Effector memory CD8-positive, alpha-beta T cell (primary cell): Measurements from ENCODE around the gene B3GALT5.
A peak's percentile ranks its signal among the peaks of the same experiment; 100 is the strongest.
"Not testable (repeated sequence)": the region's sequence is repeated elsewhere in the genome, so short reads cannot be mapped to it uniquely, and the experiment has no call there.

ENCODE experiments used
- ATAC-seq: fragments of 150-1000 bp; cut with Tn5 transposase; replicated peaks from 2 replicates; pipeline ENCODE4 v1.10.0; 2021; ENCODE audit warnings: mild to moderate bottlenecking, moderate library complexity
- DNase-seq, 3 experiments: peaks; one replicate each; pipeline ENCODE4 v3.0.0; 2021
- H3K27ac Mint-ChIP-seq, 2 donors: one replicate each; pipeline ENCODE4 v1.8.0; 2022; ENCODE audit warnings: mild to moderate bottlenecking in 2 of 2, mixed read lengths in 2 of 2, moderate library complexity in 2 of 2
- H3K27me3 Mint-ChIP-seq, 2 donors: one replicate each; pipeline ENCODE4 v1.8.0; 2022; ENCODE audit warnings: mixed read lengths in 2 of 2
- H3K36me3 Mint-ChIP-seq: one replicate; pipeline ENCODE4 v1.8.0; 2022; ENCODE audit warnings: mild to moderate bottlenecking, moderate library complexity, mixed read lengths; ENCODE audit not compliant: insufficient read depth
- H3K4me1 Mint-ChIP-seq, 2 donors: one replicate each; pipeline ENCODE4 v1.8.0; 2022; ENCODE audit warnings: low read depth in 2 of 2, mixed read lengths in 2 of 2
- H3K4me3 Mint-ChIP-seq, 2 donors: one replicate each; pipeline ENCODE4 v1.8.0; 2022; ENCODE audit warnings: mild to moderate bottlenecking in 2 of 2, mixed read lengths in 2 of 2, moderate library complexity in 2 of 2
- H3K9me3 Mint-ChIP-seq, 2 donors: one replicate each; pipeline ENCODE4 v1.8.0; 2022; ENCODE audit warnings: mixed read lengths in 2 of 2
- total RNA-seq, 9 experiments: gene quantifications; one replicate each; lab custom pipeline; 2026; lab: John Stamatoyannopoulos, UW

Gene B3GALT5
- 0 to 0.10 (median 0) reads per million in 9 experiments for total RNA-seq

GRCh38 chr21:39612233-39613040 lies at the start of gene B3GALT5:
Gene B3GALT5 (plus strand): TSS chr21:39612940. CDS start chr21:39660560, 47,620 bp downstream.
- Mint-ChIP-seq H3K27me3 (peaks cover 29 to 66% of the 10 kb centered on the region in 2 donors), H3K4me1 (peaks cover 0 to 3% of the 10 kb centered on the region in 2 donors), H3K9me3 (peaks cover 0 to 2% of the 10 kb centered on the region in 2 donors), H3K4me3 (no peak within 1 kb of the TSS), H3K36me3 (no peaks in the 10 kb centered on the region), H3K27ac (no peak within 1 kb of the TSS)
- ATAC-seq (peak; percentile 33), DNase-seq (no peak)

GRCh38 chr21:39564200-39564599 lies 48.5 kb upstream of the B3GALT5 start:
- Mint-ChIP-seq H3K36me3 (no peaks in the 10 kb centered on the region), H3K9me3 (no peaks in the 10 kb centered on the region), H3K27ac (no peak overlapping the region), H3K4me1 (no peaks in the 10 kb centered on the region), H3K27me3 (no peaks in the 10 kb centered on the region), H3K4me3 (no peak overlapping the region)
- ATAC-seq (no peak), DNase-seq (no peak)

GRCh38 chr21:39567180-39567972 lies 45.4 kb upstream of the B3GALT5 start:
- Mint-ChIP-seq H3K36me3 (no peaks in the 10 kb centered on the region), H3K4me3 (no peak overlapping the region), H3K9me3 (no peaks in the 10 kb centered on the region), H3K4me1 (no peaks in the 10 kb centered on the region), H3K27me3 (peaks cover 6% of the 10 kb centered on the region in 2 donors), H3K27ac (no peak overlapping the region)
- DNase-seq (no peak), ATAC-seq (no peak)

GRCh38 chr21:39568361-39568760 lies 44.4 kb upstream of the B3GALT5 start:
- Mint-ChIP-seq H3K27me3 (peaks cover 14% of the 10 kb centered on the region in 2 donors), H3K4me3 (no peak overlapping the region), H3K9me3 (no peaks in the 10 kb centered on the region), H3K4me1 (no peaks in the 10 kb centered on the region), H3K36me3 (no peaks in the 10 kb centered on the region), H3K27ac (no peak overlapping the region)
- no peak for ATAC-seq
- no peak for DNase-seq

- DNase-seq (no peak), ATAC-seq (no peak)
- Mint-ChIP-seq H3K9me3 (no peaks in the 10 kb centered on the region), H3K36me3 (no peaks in the 10 kb centered on the region), H3K4me3 (no peak overlapping the region), H3K4me1 (no peaks in the 10 kb centered on the region), H3K27ac (no peak overlapping the region), H3K27me3 (peaks cover 15 to 33% of the 10 kb centered on the region in 2 donors)
Observed at GRCh38 chr21:39575775-39576174, 37.0 kb upstream of the B3GALT5 start.

- ATAC-seq (no peak), DNase-seq (no peak)
- H3K36me3 Mint-ChIP-seq: no peaks in the 10 kb centered on the region
- no peak overlapping the region for H3K27ac Mint-ChIP-seq
- H3K9me3 Mint-ChIP-seq: no peaks in the 10 kb centered on the region
- H3K27me3 Mint-ChIP-seq: peaks cover 15 to 40% of the 10 kb centered on the region in 2 donors
- H3K4me3 Mint-ChIP-seq: no peak overlapping the region
- H3K4me1 Mint-ChIP-seq: no peaks in the 10 kb centered on the region
Observed at GRCh38 chr21:39576518-39577128, 36.1 kb upstream of the B3GALT5 start.

GRCh38 chr21:39579734-39580332 lies 32.9 kb upstream of the B3GALT5 start:
- H3K27me3 Mint-ChIP-seq: peaks cover 0 to 34% of the 10 kb centered on the region in 2 donors
- H3K4me3 Mint-ChIP-seq: no peak overlapping the region
- no peak for DNase-seq
- no peaks in the 10 kb centered on the region for H3K9me3 Mint-ChIP-seq
- H3K36me3 Mint-ChIP-seq: no peaks in the 10 kb centered on the region
- H3K4me1 Mint-ChIP-seq: no peaks in the 10 kb centered on the region
- no peak for ATAC-seq
- H3K27ac Mint-ChIP-seq: no peak overlapping the region

GRCh38 chr21:39580744-39581143 lies 32.0 kb upstream of the B3GALT5 start:
- DNase-seq (no peak), ATAC-seq (no peak)
- Mint-ChIP-seq H3K4me1 (no peaks in the 10 kb centered on the region), H3K4me3 (no peak overlapping the region), H3K27ac (no peak overlapping the region), H3K36me3 (no peaks in the 10 kb centered on the region), H3K27me3 (peaks cover 0 to 36% of the 10 kb centered on the region in 2 donors), H3K9me3 (no peaks in the 10 kb centered on the region)

GRCh38 chr21:39581414-39581813 lies 31.3 kb upstream of the B3GALT5 start:
- Mint-ChIP-seq H3K4me3 (no peak overlapping the region), H3K4me1 (no peaks in the 10 kb centered on the region), H3K36me3 (no peaks in the 10 kb centered on the region), H3K27ac (no peak overlapping the region), H3K27me3 (peaks cover 0 to 36% of the 10 kb centered on the region in 2 donors), H3K9me3 (no peaks in the 10 kb centered on the region)
- ATAC-seq: no peak
- no peak for DNase-seq

- Mint-ChIP-seq H3K4me1 (no peaks in the 10 kb centered on the region), H3K27ac (no peak overlapping the region), H3K27me3 (peaks cover 0 to 36% of the 10 kb centered on the region in 2 donors), H3K36me3 (peaks cover 4% of the 10 kb centered on the region), H3K4me3 (no peak overlapping the region), H3K9me3 (no peaks in the 10 kb centered on the region)
- DNase-seq: no peak
- ATAC-seq: no peak
Observed at GRCh38 chr21:39582749-39583148, 30.0 kb upstream of the B3GALT5 start.

- H3K9me3 Mint-ChIP-seq, H3K4me1 Mint-ChIP-seq, DNase-seq, H3K36me3 Mint-ChIP-seq, H3K4me3 Mint-ChIP-seq, H3K27ac Mint-ChIP-seq, ATAC-seq: not testable (repeated sequence)
- peaks cover under 1 to 39% of the 10 kb centered on the region in 2 donors for H3K27me3 Mint-ChIP-seq
Observed at GRCh38 chr21:39583586-39583985, 29.2 kb upstream of the B3GALT5 start.

- Mint-ChIP-seq H3K4me3 (no peak overlapping the region), H3K4me1 (no peaks in the 10 kb centered on the region)
- no peak for ATAC-seq
Observed at GRCh38 chr21:39587376-39587775, 25.4 kb upstream of the B3GALT5 start.

GRCh38 chr21:39588884-39589283 lies 23.9 kb upstream of the B3GALT5 start:
- H3K27ac Mint-ChIP-seq: no peak overlapping the region
- ATAC-seq: no peak
- no peaks in the 10 kb centered on the region for H3K4me1 Mint-ChIP-seq
- H3K9me3 Mint-ChIP-seq: peaks cover 0 to 6% of the 10 kb centered on the region in 2 donors
- peaks cover 4% of the 10 kb centered on the region for H3K36me3 Mint-ChIP-seq
- no peak for DNase-seq
- H3K27me3 Mint-ChIP-seq: peaks cover 6 to 21% of the 10 kb centered on the region in 2 donors
- H3K4me3 Mint-ChIP-seq: no peak overlapping the region

More at GRCh38 chr21:39587376-39587775, 25.4 kb upstream of the B3GALT5 start:
- Mint-ChIP-seq H3K9me3 (peaks cover 0 to 6% of the 10 kb centered on the region in 2 donors), H3K36me3 (peaks cover 4% of the 10 kb centered on the region), H3K27ac (no peak overlapping the region), H3K27me3 (peaks cover 6 to 21% of the 10 kb centered on the region in 2 donors)
- DNase-seq: no peak
